HG03060 (cell line): ENCODE data around the gene LDB2.

ENCODE experiments used
- ATAC-seq: cut with Tn5 transposase; IDR thresholded peaks from one replicate; pipeline ENCODE4 v1.9.1; 2021; ENCODE audit warnings: low read depth, moderate number of reproducible peaks; ENCODE audit not compliant: unreplicated experiment

LDB2 gene

GRCh38 chr4:16728111-16728510, 170.3 kb downstream of the LDB2 start:
- no peak for ATAC-seq

DNA sequence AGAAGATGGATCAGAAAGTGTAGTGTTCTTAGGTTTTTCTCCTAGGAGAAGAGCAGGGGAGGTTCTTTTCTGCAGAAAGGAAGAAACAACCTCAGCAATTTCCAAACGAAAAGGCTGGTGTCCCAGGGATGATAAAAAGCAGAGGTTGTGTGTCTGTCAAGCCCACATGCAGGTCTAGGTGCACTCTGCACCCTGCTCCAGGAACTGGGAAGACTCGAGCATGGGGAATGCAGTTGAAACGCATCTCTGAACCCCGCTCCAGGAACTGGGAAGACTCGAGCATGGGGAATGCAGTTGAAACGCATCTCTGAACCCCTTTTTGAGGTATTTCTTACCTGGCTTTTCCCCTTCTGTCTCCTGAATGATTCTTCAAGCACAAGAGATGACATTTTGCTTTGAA, 171.2 kb downstream of the LDB2 start:
- no peak for ATAC-seq

GRCh38 chr4:16726368-16727050, 171.9 kb downstream of the LDB2 start:
- no peak for ATAC-seq

GRCh38 chr4:16725252-16725651, 173.2 kb downstream of the LDB2 start:
- no peak for ATAC-seq

GRCh38 chr4:16722416-16722815, 176.0 kb downstream of the LDB2 start:
- ATAC-seq, result no peak

DNA sequence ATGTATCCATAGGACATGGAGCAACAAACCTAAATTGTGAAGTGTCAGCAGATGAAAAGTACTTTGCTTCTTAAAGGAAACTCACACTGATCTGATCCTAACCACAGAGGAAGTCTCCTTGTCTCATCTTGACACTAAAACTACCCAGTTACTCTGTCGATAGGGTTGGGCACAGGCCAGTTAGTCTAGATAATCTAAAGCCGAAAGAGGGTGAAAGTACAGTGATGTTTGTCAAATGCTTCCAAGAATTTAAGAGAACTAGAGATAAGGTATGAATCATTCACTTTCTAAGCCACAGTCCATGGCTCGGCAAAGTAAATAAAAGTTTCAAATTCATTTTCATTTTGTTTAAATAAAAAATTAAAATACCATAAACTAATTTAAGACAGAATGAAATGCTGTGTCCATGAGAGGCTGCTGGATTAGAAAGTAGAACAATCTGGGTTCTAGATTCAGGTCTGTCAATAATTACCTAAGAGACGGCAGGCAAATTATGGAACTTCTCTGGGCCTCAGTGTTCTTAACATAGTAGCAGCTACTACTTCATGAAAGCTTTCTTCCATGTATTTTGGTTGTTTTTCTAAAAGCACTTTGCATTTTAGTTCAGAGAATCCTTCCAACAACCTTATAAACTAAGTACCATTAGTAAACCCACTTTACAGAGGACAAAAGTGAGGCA, 176.7 kb downstream of the LDB2 start:
- ATAC-seq, result no peak

GRCh38 chr4:16720761-16721160, 177.7 kb downstream of the LDB2 start:
- no peak for ATAC-seq

DNA sequence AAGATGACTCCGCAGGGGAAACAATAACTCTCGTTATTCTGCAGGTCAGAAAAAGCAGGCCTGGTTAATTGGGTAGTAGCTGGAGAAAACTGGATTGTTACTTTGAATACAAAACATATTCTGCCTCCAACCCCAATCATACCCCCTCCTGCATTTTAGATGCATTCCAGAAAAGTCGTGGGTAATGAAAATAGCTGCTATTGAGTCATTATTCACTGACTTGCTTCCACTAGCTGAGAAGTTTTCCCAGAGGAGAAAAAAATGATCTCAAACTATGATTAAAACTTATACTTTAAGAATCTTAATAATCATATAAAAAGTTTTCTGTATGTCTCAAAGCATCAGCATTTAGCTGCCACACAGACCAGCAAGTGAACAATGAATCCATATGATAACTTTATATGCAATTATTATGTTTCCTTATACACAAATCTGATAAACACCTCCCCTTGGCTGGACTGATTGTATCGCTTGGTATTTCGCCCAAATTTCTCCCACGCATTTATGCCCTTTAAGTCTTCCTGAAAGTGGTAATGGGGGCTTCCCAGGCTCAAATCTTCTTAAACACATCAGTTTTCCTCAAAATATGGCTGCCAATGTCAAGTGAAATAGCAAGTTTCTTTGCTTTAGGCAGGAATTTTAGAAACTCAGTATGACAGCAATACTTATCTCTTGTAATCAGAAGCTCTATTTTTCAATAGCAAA, 181.0 kb downstream of the LDB2 start:
- no peak for ATAC-seq

DNA sequence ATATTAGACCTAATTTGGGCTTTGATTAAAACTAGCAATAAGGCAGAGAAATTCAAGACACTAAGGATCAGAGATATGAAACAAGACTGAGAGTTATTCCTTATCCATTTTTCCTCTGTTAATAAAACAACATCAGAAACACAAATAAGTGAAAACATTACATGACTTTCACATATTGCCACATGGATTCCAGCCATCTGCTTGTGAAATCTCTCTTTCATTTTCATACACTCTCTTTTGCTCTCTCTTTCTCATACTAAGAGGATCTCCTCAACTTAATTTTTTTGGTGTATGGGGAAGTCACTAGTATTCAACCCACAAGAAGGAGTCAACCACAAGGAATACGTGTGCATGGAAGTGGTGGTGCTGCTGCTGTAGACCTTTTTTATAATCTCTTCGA, 183.0 kb downstream of the LDB2 start:
- ATAC-seq, result no peak

DNA sequence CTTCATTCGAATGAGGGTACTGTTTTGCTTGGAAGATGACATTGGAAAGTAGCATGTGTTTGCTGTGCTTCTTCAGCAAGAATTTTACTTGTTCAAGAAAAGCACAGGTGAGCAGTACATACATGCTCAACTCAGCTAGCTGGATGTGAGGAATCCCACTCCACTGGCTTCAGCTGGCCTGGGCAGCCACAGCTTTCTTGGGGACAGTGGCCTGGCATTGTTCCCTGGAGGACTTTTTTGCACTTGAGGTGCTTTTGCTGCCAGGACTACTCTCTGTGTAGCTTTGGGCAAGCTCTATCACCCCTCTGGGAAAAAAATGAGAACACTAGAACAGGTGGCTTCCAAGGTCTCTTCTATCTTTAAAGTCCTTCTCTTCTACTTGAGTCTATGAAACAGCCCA, 184.3 kb downstream of the LDB2 start:
- ATAC-seq, result no peak

- ATAC-seq, result no peak
Observed at GRCh38 chr4:16713696-16714095, 184.7 kb downstream of the LDB2 start.

DNA sequence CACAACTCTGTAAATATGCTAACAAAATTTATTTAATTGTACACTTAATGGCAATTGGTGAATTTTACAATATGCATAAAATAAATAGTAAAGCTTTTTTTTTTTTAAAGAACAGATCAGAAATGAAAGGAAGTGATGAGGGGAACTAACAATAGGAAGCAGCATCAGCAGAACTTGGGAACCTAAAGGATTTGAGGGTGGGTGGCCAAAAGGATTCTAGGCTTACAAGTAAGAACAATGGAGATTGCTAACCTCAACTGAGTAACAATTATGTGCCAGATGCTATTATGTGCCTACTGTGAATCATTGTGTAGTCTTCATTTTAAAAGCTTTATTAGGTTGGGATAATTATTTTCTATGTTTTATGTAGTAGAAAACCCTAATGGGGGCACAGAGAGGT, 185.2 kb downstream of the LDB2 start:
- no peak for ATAC-seq

GRCh38 chr4:16710198-16710597, 188.2 kb downstream of the LDB2 start:
- no peak for ATAC-seq

- ATAC-seq, result no peak
Observed at GRCh38 chr4:16707874-16708273, 190.6 kb downstream of the LDB2 start.

- no peak for ATAC-seq
Observed at GRCh38 chr4:16706251-16706650, 192.2 kb downstream of the LDB2 start.

DNA sequence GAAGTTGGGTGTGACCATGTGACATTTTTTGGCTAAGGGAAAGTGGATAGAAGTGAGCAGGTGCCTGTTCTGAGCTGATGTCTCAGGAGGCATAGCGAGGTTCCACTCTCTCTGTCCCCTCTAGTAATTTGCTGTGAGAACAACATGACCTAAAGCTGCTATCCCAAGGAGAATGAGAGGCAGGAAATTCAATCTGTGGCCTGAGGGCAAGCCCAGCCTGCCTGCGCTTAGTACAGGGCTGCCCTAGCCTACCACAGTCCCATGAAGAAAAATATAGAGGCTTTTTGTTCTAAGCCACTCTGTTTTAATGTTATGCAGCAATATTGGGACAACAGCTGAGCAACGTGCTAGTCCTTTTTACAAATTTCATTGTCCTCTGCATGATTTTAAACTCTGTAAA, 193.1 kb downstream of the LDB2 start:
- no peak for ATAC-seq

GRCh38 chr4:16704489-16704888, 194.0 kb downstream of the LDB2 start:
- ATAC-seq, result no peak

GRCh38 chr4:16695896-16696295, 202.5 kb downstream of the LDB2 start:
- ATAC-seq, result no peak

GRCh38 chr4:16694884-16695276, 203.6 kb downstream of the LDB2 start:
- ATAC-seq, result no peak

- no peak for ATAC-seq
Observed at GRCh38 chr4:16694173-16694883, 204.1 kb downstream of the LDB2 start.

DNA sequence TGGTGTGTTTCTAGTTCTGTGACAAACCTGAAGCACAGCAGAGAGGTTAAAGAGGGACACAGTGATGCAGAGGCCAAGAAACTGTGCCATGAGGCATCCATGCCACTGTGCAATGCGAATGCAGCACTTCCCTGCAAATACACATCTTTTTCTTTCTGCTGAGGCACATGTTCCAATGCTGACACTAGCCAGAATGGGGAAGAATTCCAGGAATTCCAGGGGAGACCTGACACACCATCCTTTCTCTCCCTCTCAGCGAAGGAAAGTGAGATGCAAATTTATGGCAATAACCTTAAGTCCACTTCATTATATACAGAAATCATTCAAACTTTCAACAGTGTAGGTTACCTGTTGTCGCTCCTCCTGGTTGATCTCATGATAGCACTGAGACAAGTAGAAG, 204.8 kb downstream of the LDB2 start:
- ATAC-seq, result no peak
